GM18508 (cell line): ENCODE data around the gene ERO1A.

ENCODE experiments used
- ATAC-seq: cut with Tn5 transposase; IDR thresholded peaks from one replicate; pipeline ENCODE4 v1.9.1; 2021; ENCODE audit warnings: moderate number of reproducible peaks; ENCODE audit not compliant: insufficient read depth, unreplicated experiment

Gene ERO1A

GRCh38 chr14:52609445-52610044 lies 85.8 kb downstream of the ERO1A start:
- no peak for ATAC-seq

GRCh38 chr14:52607061-52607460 lies 88.3 kb downstream of the ERO1A start:
- no peak for ATAC-seq

- no peak for ATAC-seq
Measured at GRCh38 chr14:52602131-52602530, 93.2 kb downstream of the ERO1A start.

- no peak for ATAC-seq
Measured at GRCh38 chr14:52599974-52600373, 95.4 kb downstream of the ERO1A start.

GRCh38 chr14:52598568-52598967 lies 96.8 kb downstream of the ERO1A start:
- no peak for ATAC-seq

- ATAC-seq: no peak
Measured at GRCh38 chr14:52596861-52597260, 98.5 kb downstream of the ERO1A start.

GRCh38 chr14:52596320-52596719 lies 99.0 kb downstream of the ERO1A start:
- ATAC-seq: no peak

- ATAC-seq: no peak
Measured at GRCh38 chr14:52590318-52590717, 105.0 kb downstream of the ERO1A start.
